ENCODE results near the gene RUNX1. TPM values are rescaled to one million over a fixed set of nuclear protein-coding genes. Genes with fewer than 3 reads are reported as not detected.

RUNX1 gene
- total and polyA plus RNA-seq, 2 donors (not counting 3 experiments of a cell fraction or from before 2014, with no cell fraction given) = 4.6 to 17.9 TPM

- intact Hi-C loops (cut with micrococcal nuclease) (no loop called here), dilution Hi-C loops (cut with MboI; ENCODE audit: extremely low pct_ligation_motif_present, low sequenced_read_pairs) (no loop called here)
- H3K9me1 ChIP-seq (replicated peaks; ENCODE audit: control insufficient read depth, extremely low read depth, insufficient read depth, low read length) = no peaks in the 10 kb centered on the region
- no peak overlapping the region for H3K27ac ChIP-seq (ENCODE audit: insufficient read depth, low read depth, low read length)
- POLR2A ChIA-PET = interaction anchor here (0.7 kb wide), 1 partner anchor 10 kb away, joined by 3 read pairs; no protein-coding TSS in a partner anchor
- H3K9ac ChIP-seq (replicated peaks; ENCODE audit: extremely low read depth, insufficient read depth, low read length) = no peak overlapping the region
- H3K4me1 ChIP-seq (ENCODE audit: control insufficient read depth, extremely low read depth, insufficient read depth, low read length) = no peaks in the 10 kb centered on the region
- no TSS peak for BruUV-seq (replicated peaks)
- no peak overlapping the region for H3K4me3 ChIP-seq (replicated peaks in 1 of 3; ENCODE audit: insufficient read depth in 1 of 3, low read depth in 1 of 3, low read length in 3 of 3)
- CTCF ChIA-PET = interaction anchor here (0.5 to 1.4 kb wide), 3 partner anchors 8 to 931 kb away, joined by 3 to 5 read pairs (median 4); no protein-coding TSS in a partner anchor
- H2AFZ ChIP-seq (ENCODE audit: low read depth, low read length) = no peak overlapping the region
- DNase-seq (ENCODE audit: low read depth, low spot score) = no peak
- no peak for FAIRE-seq
- TF ChIP-seq GATA2 (IDR thresholded peaks at IDR 0.05; ENCODE audit: insufficient read depth, insufficient read length, low read depth, low read length) = no peak
- no peak for TF ChIP-seq POLR2AphosphoS5 (IDR thresholded peaks at IDR 0.05; ENCODE audit: insufficient read depth, low read depth, low read length)
- no peak for TF ChIP-seq MYC (IDR thresholded peaks at IDR 0.05; ENCODE audit: low read depth, low read length)
- TF ChIP-seq JUN (IDR thresholded peaks at IDR 0.05; ENCODE audit: borderline replicate concordance, insufficient read depth, insufficient read length, low read depth) = no peak
- TF ChIP-seq, protein P1, sequence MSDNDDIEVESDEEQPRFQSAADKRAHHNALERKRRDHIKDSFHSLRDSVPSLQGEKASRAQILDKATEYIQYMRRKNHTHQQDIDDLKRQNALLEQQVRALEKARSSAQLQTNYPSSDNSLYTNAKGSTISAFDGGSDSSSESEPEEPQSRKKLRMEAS (IDR thresholded peaks at IDR 0.05; ENCODE audit: insufficient read depth, insufficient read length) = no peak
- TF ChIP-seq FOS (IDR thresholded peaks at IDR 0.05; ENCODE audit: borderline replicate concordance, insufficient read depth, low read length) = no peak
- TF ChIP-seq POLR2A (IDR thresholded peaks at IDR 0.05; ENCODE audit: low read depth, low read length) = no peak
- TF ChIP-seq EZH2 (IDR thresholded peaks at IDR 0.05; ENCODE audit: borderline replicate concordance, low read depth, low read length, severe bottlenecking) = no peak
- TF ChIP-seq CTCF (IDR thresholded peaks at IDR 0.05; ENCODE audit: extremely low read depth in 1 of 2, insufficient read depth in 1 of 2, low read depth in 1 of 2, low read length in 2 of 2) = no peak
- H4K20me1 ChIP-seq (replicated peaks; ENCODE audit: control insufficient read depth, extremely low read depth, insufficient read depth, low read length) = no peaks in the 10 kb centered on the region
- no peaks in the 10 kb centered on the region for H3K9me3 ChIP-seq (replicated peaks; ENCODE audit: control insufficient read depth, insufficient read depth, low read length)
- no peaks in the 10 kb centered on the region for H3K79me2 ChIP-seq (ENCODE audit: control insufficient read depth, insufficient read depth, low read length)
- H3K36me3 ChIP-seq (ENCODE audit: control insufficient read depth in 2 of 2, extremely low read depth in 1 of 2, insufficient read depth in 2 of 2, low read length in 2 of 2) = no peaks in the 10 kb centered on the region
- H3K4me2 ChIP-seq (ENCODE audit: insufficient read depth, low read length) = no peak overlapping the region
- H3K27me3 ChIP-seq (ENCODE audit: control insufficient read depth in 2 of 2, insufficient read depth in 2 of 2, low read length in 2 of 2) = peaks cover 43 to 60% of the 10 kb centered on the region in 2 experiments
Measured at GRCh38 chr21:34909492-34910292, 139.4 kb downstream of the RUNX1 start.

Measured in endothelial cell of umbilical vein (primary cell).